Measurements from ENCODE around the gene GATM.
"Not testable (repeated sequence)": the region's sequence is repeated elsewhere in the genome, so short reads cannot be mapped to it uniquely, and the experiment has no call there.

GATM gene

GRCh38 chr15:45387380-45388007 lies 9.2 kb upstream of the GATM start:
- no peak for DNase-seq

- DNase-seq, result no peak
Measured at GRCh38 chr15:45386974-45387373, 8.6 kb upstream of the GATM start.

- no peak for DNase-seq
Measured at GRCh38 chr15:45386420-45386819, 8.1 kb upstream of the GATM start.

- no peak for DNase-seq
Measured at GRCh38 chr15:45385590-45385989, 7.2 kb upstream of the GATM start.

GRCh38 chr15:45384700-45385099 lies 6.4 kb upstream of the GATM start:
- DNase-seq, result no peak

GRCh38 chr15:45378913-45379262 lies 544 bp upstream of the GATM start:
- no peak for DNase-seq

GRCh38 chr15:45377609-45378148 lies 665 bp downstream of the GATM start:
- DNase-seq, result no peak

- DNase-seq, result no peak
Measured at GRCh38 chr15:45376967-45377608, 1.3 kb downstream of the GATM start.

- no peak for DNase-seq
Measured at GRCh38 chr15:45376300-45376928, 1.9 kb downstream of the GATM start.

GRCh38 chr15:45375836-45376235 lies 2.5 kb downstream of the GATM start:
- no peak for DNase-seq

GRCh38 chr15:45373976-45374375 lies 4.4 kb downstream of the GATM start:
- DNase-seq, result no peak

GRCh38 chr15:45372041-45372995 lies 6.0 kb downstream of the GATM start:
- peak; percentile 6 for DNase-seq

- DNase-seq, result no peak
Measured at GRCh38 chr15:45371546-45371945, 6.8 kb downstream of the GATM start.

- DNase-seq, result not testable (repeated sequence)
Measured at GRCh38 chr15:45370042-45370441, 8.3 kb downstream of the GATM start.

GRCh38 chr15:45367222-45367621 lies 11.1 kb downstream of the GATM start:
- not testable (repeated sequence) for DNase-seq

GRCh38 chr15:45364271-45364670 lies 14.1 kb downstream of the GATM start:
- DNase-seq, result no peak

- no peak for DNase-seq
Measured at GRCh38 chr15:45363801-45364200, 14.5 kb downstream of the GATM start.

- no peak for DNase-seq
Measured at GRCh38 chr15:45363334-45363733, 15.0 kb downstream of the GATM start.

- DNase-seq, result no peak
Measured at GRCh38 chr15:45362419-45362818, 15.9 kb downstream of the GATM start.

- DNase-seq, result no peak
Measured at GRCh38 chr15:45361878-45362277, 16.5 kb downstream of the GATM start.

- no peak for DNase-seq
Measured at GRCh38 chr15:45355860-45356259, 22.5 kb downstream of the GATM start.

GRCh38 chr15:45354711-45355110 lies 23.6 kb downstream of the GATM start:
- DNase-seq, result no peak

- DNase-seq, result peak; percentile 4
Measured at GRCh38 chr15:45351227-45351626, 27.1 kb downstream of the GATM start.

All from inflammatory macrophage treated with lipopolysaccharide for 4 hours (primary cell).